ENCODE data around the gene KLK7. TPM values are rescaled to one million over a fixed set of nuclear protein-coding genes. Genes with fewer than 3 reads are reported as not detected.

Gene KLK7
- total RNA-seq, 1 experiment from 2014 or later: 3.6 TPM

DNA sequence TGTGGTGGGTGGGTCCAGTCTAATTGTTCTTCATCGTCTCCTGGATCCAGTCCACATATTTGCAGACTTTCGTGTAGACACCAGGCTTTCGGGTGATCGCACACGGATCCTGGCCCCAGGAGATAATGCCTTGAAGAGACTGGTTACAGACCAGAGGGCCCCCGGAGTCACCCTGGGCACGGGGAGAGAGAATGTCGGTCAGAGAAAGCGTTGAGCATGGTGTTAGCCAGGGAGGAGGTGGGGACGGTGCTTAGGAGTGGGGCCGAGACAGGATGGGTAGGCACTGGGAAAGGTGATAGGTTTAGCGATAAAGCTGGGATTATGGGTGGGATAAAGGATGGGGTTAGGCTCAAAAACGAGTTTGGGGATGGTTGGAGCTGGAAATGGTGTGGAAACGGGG lies 38.8 kb upstream of the KLK7 start:
- Histone ChIP-seq H4K20me1 (ENCODE audit: low read length) (no peaks in the 10 kb centered on the region), H3K36me3 (ENCODE audit: low read depth, low read length) (no peaks in the 10 kb centered on the region), H3F3A (ENCODE audit: low read length, unreplicated experiment) (no peaks in the 10 kb centered on the region), H3K9me3 (ENCODE audit: low read length) (no peaks in the 10 kb centered on the region), H3K9ac (ENCODE audit: low read length) (no peak overlapping the region), H3K9me2 (replicated peaks; ENCODE audit: low read length) (no peaks in the 10 kb centered on the region), H3K4me3 (ENCODE audit: low read length) (no peak overlapping the region), H3K79me2 (ENCODE audit: low read length) (no peaks in the 10 kb centered on the region), H3K27ac (ENCODE audit: low read length) (no peak overlapping the region), H3K27me3 (ENCODE audit: low read length) (peaks cover 2% of the 10 kb centered on the region; the same call in 1 of the 2 replicates), H3K4me2 (ENCODE audit: low read length) (no peak overlapping the region), H3K4me1 (ENCODE audit: insufficient read depth, low read length) (peaks cover 11% of the 10 kb centered on the region), H2AFZ (ENCODE audit: low read length) (no peak overlapping the region)
- ChIA-PET CTCF (no interaction called here), POLR2A (ENCODE audit: unreplicated experiment) (no interaction called here)
- intact Hi-C loops (cut with micrococcal nuclease): loop anchor here (5.0 kb wide), 1 partner anchor 315 kb away; no protein-coding TSS in a partner anchor
- no peak for ATAC-seq
- no TSS peak for BruUV-seq (replicated peaks)
- TF ChIP-seq, protein P1, sequence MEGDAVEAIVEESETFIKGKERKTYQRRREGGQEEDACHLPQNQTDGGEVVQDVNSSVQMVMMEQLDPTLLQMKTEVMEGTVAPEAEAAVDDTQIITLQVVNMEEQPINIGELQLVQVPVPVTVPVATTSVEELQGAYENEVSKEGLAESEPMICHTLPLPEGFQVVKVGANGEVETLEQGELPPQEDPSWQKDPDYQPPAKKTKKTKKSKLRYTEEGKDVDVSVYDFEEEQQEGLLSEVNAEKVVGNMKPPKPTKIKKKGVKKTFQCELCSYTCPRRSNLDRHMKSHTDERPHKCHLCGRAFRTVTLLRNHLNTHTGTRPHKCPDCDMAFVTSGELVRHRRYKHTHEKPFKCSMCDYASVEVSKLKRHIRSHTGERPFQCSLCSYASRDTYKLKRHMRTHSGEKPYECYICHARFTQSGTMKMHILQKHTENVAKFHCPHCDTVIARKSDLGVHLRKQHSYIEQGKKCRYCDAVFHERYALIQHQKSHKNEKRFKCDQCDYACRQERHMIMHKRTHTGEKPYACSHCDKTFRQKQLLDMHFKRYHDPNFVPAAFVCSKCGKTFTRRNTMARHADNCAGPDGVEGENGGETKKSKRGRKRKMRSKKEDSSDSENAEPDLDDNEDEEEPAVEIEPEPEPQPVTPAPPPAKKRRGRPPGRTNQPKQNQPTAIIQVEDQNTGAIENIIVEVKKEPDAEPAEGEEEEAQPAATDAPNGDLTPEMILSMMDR (conservative IDR thresholded peaks at IDR 0.05; ENCODE audit: low read depth, low read length): no peak
- no peak for TF ChIP-seq EZH2phosphoT487 (IDR thresholded peaks at IDR 0.05; ENCODE audit: borderline replicate concordance, low read length)
- TF ChIP-seq EZH2 (IDR thresholded peaks at IDR 0.05; ENCODE audit: low read length, unreplicated experiment): no peak
- no peak for DNase-seq

DNA sequence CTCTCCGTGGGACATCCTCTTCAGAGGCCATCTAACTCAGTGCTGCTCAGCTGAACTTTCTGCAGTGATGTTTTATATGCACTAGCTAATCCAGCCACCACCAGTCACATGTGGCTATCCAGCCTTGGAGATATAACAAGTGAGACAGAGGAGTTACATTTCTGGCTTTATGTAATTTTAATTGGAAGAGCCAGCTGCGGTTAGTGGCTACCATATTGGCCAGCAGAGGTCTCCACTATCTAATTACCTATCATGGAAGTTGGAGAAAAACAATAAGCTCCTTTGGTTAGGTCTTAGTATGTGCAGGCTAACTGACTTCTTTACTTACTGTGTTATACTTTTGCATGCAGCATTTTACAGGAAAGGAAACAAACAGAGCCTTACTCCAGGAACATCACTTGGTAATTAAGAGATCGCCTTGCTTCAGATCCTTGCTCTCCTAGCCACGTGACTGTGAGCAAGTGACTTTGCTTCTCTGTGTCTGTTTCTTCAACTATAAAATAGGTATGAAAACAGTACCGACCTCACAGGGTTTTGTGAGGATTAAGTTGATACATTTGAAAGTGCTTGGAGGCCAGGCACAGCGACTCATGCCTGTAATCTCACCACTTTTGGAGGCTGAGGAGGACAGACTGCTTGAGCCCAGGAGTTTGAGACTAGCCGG lies 37.4 kb upstream of the KLK7 start:
- intact Hi-C loops (cut with micrococcal nuclease): loop anchor here (1.0 to 5.0 kb wide), 4 partner anchors 49 to 314 kb away; no protein-coding TSS in a partner anchor
- Histone ChIP-seq H3K36me3 (ENCODE audit: low read depth, low read length) (no peaks in the 10 kb centered on the region), H3K4me2 (ENCODE audit: low read length) (peak overlapping the region; percentile 24), H3K27me3 (ENCODE audit: low read length) (no peaks in the 10 kb centered on the region), H4K20me1 (ENCODE audit: low read length) (no peaks in the 10 kb centered on the region), H3K4me1 (ENCODE audit: insufficient read depth, low read length) (peaks cover 16% of the 10 kb centered on the region), H3K27ac (ENCODE audit: low read length) (no peak overlapping the region), H2AFZ (ENCODE audit: low read length) (peak overlapping the region; percentile 26), H3K9me2 (replicated peaks; ENCODE audit: low read length) (no peaks in the 10 kb centered on the region), H3K9me3 (ENCODE audit: low read length) (no peaks in the 10 kb centered on the region), H3K9ac (ENCODE audit: low read length) (no peak overlapping the region), H3K79me2 (ENCODE audit: low read length) (no peaks in the 10 kb centered on the region), H3K4me3 (ENCODE audit: low read length) (no peak overlapping the region), H3F3A (ENCODE audit: low read length, unreplicated experiment) (no peaks in the 10 kb centered on the region)
- ChIA-PET POLR2A (ENCODE audit: unreplicated experiment) (no interaction called here), CTCF (interaction anchor here (0.5 to 3.5 kb wide), 12 partner anchors 48 to 664 kb away, joined by 3 to 79 read pairs (median 4); no protein-coding TSS in a partner anchor)
- DNase-seq (peak; percentile 85), ATAC-seq (peak; percentile 58)
- no TSS peak for BruUV-seq (replicated peaks)
- TF ChIP-seq EZH2phosphoT487 (IDR thresholded peaks at IDR 0.05; ENCODE audit: borderline replicate concordance, low read length) (no peak), EZH2 (IDR thresholded peaks at IDR 0.05; ENCODE audit: low read length, unreplicated experiment) (no peak)
- TF ChIP-seq, protein P1 (conservative IDR thresholded peaks at IDR 0.05; ENCODE audit: low read depth, low read length): peak; percentile 97

DNA sequence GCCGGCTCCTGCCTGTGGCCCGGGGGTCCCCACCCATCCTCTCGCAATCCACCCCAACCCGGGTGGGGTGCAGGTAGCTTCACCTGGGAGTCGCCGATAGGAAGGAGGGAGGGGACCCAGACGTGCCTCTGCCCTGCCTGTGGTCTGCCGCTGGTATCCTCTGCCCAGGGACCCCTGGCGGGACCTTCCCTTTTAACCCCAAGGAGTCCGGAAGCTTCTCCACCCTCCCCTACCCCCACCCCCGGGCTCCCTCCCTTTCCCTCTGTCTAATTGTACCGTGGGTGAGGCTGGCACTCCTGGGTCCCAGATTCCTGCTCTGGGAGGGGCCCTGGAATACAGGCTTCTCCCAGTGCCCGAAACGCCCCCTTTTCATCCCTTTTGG lies 35.8 kb upstream of the KLK7 start, which contains the start of gene KLK10:
TSS of gene KLK10 (minus strand) at position 166 of the 382 bp plus-strand sequence. CDS start 579 bp downstream, outside the sequence.
- H3K4me3 ChIP-seq (ENCODE audit: low read length): no peak within 1 kb of the TSS
- TF ChIP-seq, protein P1 (conservative IDR thresholded peaks at IDR 0.05; ENCODE audit: low read depth, low read length): no peak
- TF ChIP-seq EZH2phosphoT487 (IDR thresholded peaks at IDR 0.05; ENCODE audit: borderline replicate concordance, low read length) (no peak), EZH2 (IDR thresholded peaks at IDR 0.05; ENCODE audit: low read length, unreplicated experiment) (no peak)
- H3K27me3 ChIP-seq (ENCODE audit: low read length): no peaks in the 10 kb centered on the region
- H3K9me3 ChIP-seq (ENCODE audit: low read length): no peaks in the 10 kb centered on the region
- DNase-seq: no peak
- BruUV-seq (replicated peaks): no TSS peak
- H3K27ac ChIP-seq (ENCODE audit: low read length): peak within 1 kb of the TSS; percentile 6
- ChIA-PET POLR2A (ENCODE audit: unreplicated experiment) (no interaction called here), CTCF (interaction anchor here (3.5 kb wide), 1 partner anchor 75 kb away, joined by 79 read pairs; no protein-coding TSS in a partner anchor)
- no peaks in the 10 kb centered on the region for H3F3A ChIP-seq (ENCODE audit: low read length, unreplicated experiment)
- no peaks in the 10 kb centered on the region for H3K79me2 ChIP-seq (ENCODE audit: low read length)
- H3K9me2 ChIP-seq (replicated peaks; ENCODE audit: low read length): no peaks in the 10 kb centered on the region
- H3K36me3 ChIP-seq (ENCODE audit: low read depth, low read length): no peaks in the 10 kb centered on the region
- intact Hi-C loops (cut with micrococcal nuclease): loop anchor here (5.0 kb wide), 1 partner anchor 217 kb away; no protein-coding TSS in a partner anchor
- H2AFZ ChIP-seq (ENCODE audit: low read length): no peak within 1 kb of the TSS
- no peak for ATAC-seq
- H4K20me1 ChIP-seq (ENCODE audit: low read length): no peaks in the 10 kb centered on the region
- H3K4me2 ChIP-seq (ENCODE audit: low read length): no peak within 1 kb of the TSS
- H3K9ac ChIP-seq (ENCODE audit: low read length): no peak within 1 kb of the TSS
- H3K4me1 ChIP-seq (ENCODE audit: insufficient read depth, low read length): peaks cover 16% of the 10 kb centered on the region

All from PC-3 (cell line).